K562 (cell line): ENCODE data around the gene BARD1. TPM values are rescaled to one million over a fixed set of nuclear protein-coding genes. Genes with fewer than 3 reads are reported as not detected.

Source experiments
- ATAC-seq: fragments of 200-7000 bp; cut with Tn5 transposase; 3 replicates; pipeline ENCODE4 v1.9.1; 2020; ENCODE audit warnings: moderate library complexity
- BruUV-seq: library from RNA; stranded (reverse); fragments of 400-500 nt; replicated peaks from 2 replicates; lab custom pipeline; 2021; lab: Mats Ljungman, UMichigan
- CTCF ChIA-PET: fragments of 300-600 bp; formaldehyde crosslinking; extraction: SDS; loops from one replicate; lab custom pipeline; 2021; ENCODE audit warnings: low intra/inter-chr PET ratio; lab: Yijun Ruan, JAX
- POLR2A ChIA-PET: fragments of 300-600, 350-650 bp; sonication (Branson Sonifier 250); formaldehyde crosslinking; extraction: SDS; loops from one replicate; lab custom pipeline; 2021; ENCODE audit warnings: antibody characterized with exemption, inconsistent platforms; lab: Yijun Ruan, JAX
- DNase-seq, 4 experiments: peaks; one replicate each; pipeline versions ENCODE4 v3.0.0 to v3.0.0-alpha.2; 2011 to 2018; ENCODE audit warnings: low spot score in 3 of 4, mixed read lengths in 3 of 4; ENCODE audit errors: extremely low read depth in 1 of 4
- FAIRE-seq: peaks from 2 replicates; lab custom pipeline; 2011; peaks lifted over from hg19 to GRCh38; lab: Jason Lieb, UNC
- H2AFZ ChIP-seq: 2 replicates; pipeline ENCODE4 v1.6.0; 2011; ENCODE audit warnings: low read depth, low read length, control low read depth, inconsistent platforms
- H3K27ac ChIP-seq: fragments of 200-600 bp; 3 replicates; pipeline ENCODE4 v1.8.0; 2011; ENCODE audit warnings: low read depth, mild to moderate bottlenecking, control low read depth, inconsistent platforms, low read length, moderate library complexity, mixed read lengths; ENCODE audit errors: extremely low read depth
- H3K27me3 ChIP-seq, 2 experiments: fragments of 300-600 bp in 1 of 2; 2 replicates in 1 of 2; 3 replicates in 1 of 2; pipeline versions ENCODE4 v1.6.0 to v1.8.0; 2011; ENCODE audit warnings: inconsistent platforms in 2 of 2, low read length in 2 of 2, mild to moderate bottlenecking in 1 of 2, mixed read lengths in 1 of 2, moderate library complexity in 1 of 2; ENCODE audit not compliant: control insufficient read depth in 2 of 2, insufficient read depth in 2 of 2
- H3K36me3 ChIP-seq: fragments of 300-600 bp; 3 replicates; pipeline ENCODE4 v1.8.0; 2011; ENCODE audit warnings: mild to moderate bottlenecking, low read length, inconsistent platforms; ENCODE audit not compliant: control insufficient read depth, insufficient read depth
- H3K4me1 ChIP-seq, 2 experiments: fragments of 200-600 bp in 1 of 2; replicated peaks in 1 of 2; 2 replicates in 1 of 2; 3 replicates in 1 of 2; pipeline versions ENCODE4 v1.5.1 to v1.8.0; 2011; ENCODE audit warnings: inconsistent platforms in 2 of 2, low read length in 2 of 2, mild to moderate bottlenecking in 1 of 2, mixed read lengths in 1 of 2, moderate library complexity in 1 of 2; ENCODE audit not compliant: control insufficient read depth in 2 of 2, insufficient read depth in 2 of 2
- H3K4me2 ChIP-seq: 2 replicates; pipeline ENCODE4 v1.6.1; 2011; ENCODE audit warnings: low read length, control low read depth, inconsistent platforms, mixed read lengths; ENCODE audit not compliant: insufficient read depth
- H3K4me3 ChIP-seq: fragments of 200-600 bp; sonication (generic), shearing (Covaris generic); 2 replicates; pipeline ENCODE4 v1.5.1; 2016; ENCODE audit warnings: control low read depth, inconsistent platforms
- H3K79me2 ChIP-seq: fragments of 200-600 bp; 3 replicates; pipeline ENCODE4 v1.8.0; 2011; ENCODE audit warnings: low read length, inconsistent platforms; ENCODE audit not compliant: control insufficient read depth, insufficient read depth
- H3K9ac ChIP-seq, 2 experiments: 2 replicates each; pipeline versions ENCODE4 v1.6.0 to v1.6.1; 2011; ENCODE audit warnings: low read depth in 2 of 2, low read length in 2 of 2, control low read depth in 1 of 2, inconsistent platforms in 1 of 2, mild to moderate bottlenecking in 1 of 2, mixed read lengths in 1 of 2; ENCODE audit not compliant: insufficient read depth in 1 of 2
- H3K9me1 ChIP-seq: one replicate; pipeline ENCODE4 v1.6.0; 2011; ENCODE audit warnings: inconsistent platforms, mild to moderate bottlenecking, low read length, moderate library complexity; ENCODE audit not compliant: control insufficient read depth, insufficient read depth
- H3K9me3 ChIP-seq: replicated peaks from 2 replicates; pipeline ENCODE4 v1.5.1; 2011; ENCODE audit warnings: low read depth, low read length, inconsistent platforms; ENCODE audit not compliant: control insufficient read depth, insufficient read depth
- H4K20me1 ChIP-seq: replicated peaks from 2 replicates; pipeline ENCODE4 v1.6.1; 2011; ENCODE audit warnings: low read length, inconsistent platforms, mixed read lengths; ENCODE audit not compliant: control insufficient read depth, insufficient read depth
- RAD21 ChIP-seq, 2 experiments: fragments of 250-450 bp in 1 of 2; fragments of 450-650 bp in 1 of 2; sonication (Bioruptor Pico) in 1 of 2; formaldehyde crosslinking in 1 of 2; IDR thresholded peaks in 1 of 2; conservative IDR thresholded peaks in 1 of 2; 2 replicates each; pipeline versions ENCODE4 v1.4.0 to v1.8.0; 2020 to 2022; ENCODE audit warnings: mild to moderate bottlenecking in 2 of 2, moderate library complexity in 1 of 2
- SP1 ChIP-seq: sonication (generic); formaldehyde crosslinking; IDR thresholded peaks from 2 replicates; pipeline ENCODE4 v1.8.1; 2022; ENCODE audit warnings: mild to moderate bottlenecking, missing genetic modification reagents
- SPI1 ChIP-seq: IDR thresholded peaks from 2 replicates; pipeline ENCODE4 v1.6.1; 2011; ENCODE audit warnings: low read depth, low read length, control low read depth, borderline replicate concordance
- STAT5B ChIP-seq: fragments of 250-450 bp; sonication (Bioruptor Pico); IDR thresholded peaks from 2 replicates; pipeline ENCODE4 v1.8.0; 2021; ENCODE audit warnings: mild to moderate bottlenecking, inconsistent platforms
- ZNF561 ChIP-seq: fragments of 450-650 bp; formaldehyde crosslinking; conservative IDR thresholded peaks from 2 replicates; pipeline ENCODE4 v1.4.0; 2020; ENCODE audit warnings: mild to moderate bottlenecking, moderate library complexity
- WGBS: fragments of 100-300 bp; shearing (Covaris generic); methylation state at CpG from one replicate; pipeline ENCODE4 v1.1.6; 2016; ENCODE audit warnings: low coverage, mixed read lengths; ENCODE audit not compliant: insufficient coverage; ENCODE audit errors: missing lambda C conversion rate; 5-methylcytosine and 5-hydroxymethylcytosine counted together
- in situ Hi-C: fragments of 300-500 bp; cut with MboI; formaldehyde crosslinking; loops from 4 replicates; pipeline ENCODE4 v1.15.0; 2018; ENCODE audit warnings: inconsistent platforms, mixed read lengths
- intact Hi-C: fragments of 100-400 bp; cut with micrococcal nuclease; formaldehyde crosslinking; loops from 2 replicates; pipeline ENCODE4 v1.14.2; 2022
- polyA plus RNA-seq, 8 experiments: library from polyadenylated mRNA; depleted of rRNA in 4 of 8; stranded (reverse) in 5 of 8; unstranded in 3 of 8; fragments of >200 nt; fragmentation: Nextera tagmentation in 2 of 8; fragmentation: Illumina TruSeq in 1 of 8; extraction: Ambion mirVana in 2 of 8; extraction: Trizol in 1 of 8; gene quantifications; 2 replicates each; pipeline versions ENCODE4 v1.2.1 to v1.2.3, GENCODE V29; 2011 to 2014; ENCODE audit warnings: inconsistent platforms in 1 of 8, missing spikeins in 1 of 8
- total RNA-seq, 7 experiments: library from RNA; depleted of rRNA in 6 of 7; stranded (reverse); fragments of >200 nt in 6 of 7; fragmentation: Illumina TruSeq in 2 of 7; extraction: Trizol in 2 of 7; gene quantifications; 2 replicates each; pipeline versions ENCODE4 v1.2.1 to v1.2.3, GENCODE V29; 2011 to 2021; ENCODE audit warnings: low replicate concordance in 1 of 7
- TF ChIP-seq, protein P1 (sequence below): IDR thresholded peaks from 3 replicates; pipeline ENCODE4 v1.6.1; 2011; ENCODE audit warnings: borderline replicate concordance, mild to moderate bottlenecking; ENCODE audit not compliant: insufficient read length, insufficient read depth
- TF ChIP-seq, protein P2 (sequence below): fragments of 250-450 bp; sonication (Bioruptor Pico); IDR thresholded peaks from 2 replicates; pipeline ENCODE4 v1.4.0; 2020
- TF ChIP-seq, protein P3 (sequence below): sonication (generic); formaldehyde crosslinking; IDR thresholded peaks from 2 replicates; pipeline ENCODE4 v1.8.1; 2023; ENCODE audit warnings: mild to moderate bottlenecking, missing genetic modification reagents
- TF ChIP-seq, protein P4 (sequence below), 3 experiments: IDR thresholded peaks in 2 of 3; conservative IDR thresholded peaks in 1 of 3; 2 replicates each; pipeline ENCODE4 v1.5.1; 2011 to 2012; ENCODE audit warnings: low read length in 3 of 3, mild to moderate bottlenecking in 3 of 3, control low read depth in 2 of 3, improper control_type of control experiment in 1 of 3, inconsistent platforms in 1 of 3, low read depth in 1 of 3, mixed read lengths in 1 of 3, moderate library complexity in 1 of 3; ENCODE audit not compliant: insufficient read depth in 2 of 3

The BARD1 gene
- total and polyA plus RNA-seq, 9 of the 15 experiments (the other 6 are each of a cell fraction or from before 2014, with no cell fraction given), result 6.3 to 18.9 (median 11.3) TPM

DNA sequence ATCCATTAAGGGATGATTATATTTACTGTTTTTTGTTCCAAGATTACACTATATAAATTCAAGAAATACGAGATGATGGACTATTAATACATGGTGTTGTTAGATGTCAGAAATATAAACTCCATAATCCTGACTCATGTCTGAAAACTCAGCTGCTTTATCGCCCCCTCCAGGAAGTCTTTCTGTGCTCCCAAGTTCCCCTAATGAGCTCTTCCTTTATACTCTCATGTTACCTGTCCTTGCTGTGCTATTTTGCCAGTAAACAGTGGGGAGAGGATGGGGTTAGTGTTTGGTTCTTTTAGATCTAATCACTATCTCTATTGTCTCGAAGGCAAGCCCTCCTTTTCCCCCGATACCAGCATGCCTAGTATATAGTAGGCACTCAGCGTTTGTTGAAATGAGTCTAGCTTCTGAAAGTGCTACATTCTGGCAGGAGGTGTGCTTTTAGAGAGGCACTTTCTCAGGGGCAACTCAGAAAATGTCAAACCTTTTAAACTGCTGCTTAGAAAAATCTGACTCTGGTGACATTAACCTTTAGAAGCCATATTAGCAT lies 21.4 kb upstream of the BARD1 start:
- POLR2A ChIA-PET, result no interaction called here
- no peaks in the 10 kb centered on the region for H3K79me2 ChIP-seq
- no TSS peak for BruUV-seq
- H3K9me3 ChIP-seq, result no peaks in the 10 kb centered on the region
- in situ Hi-C loops, result no loop called here
- intact Hi-C loops, result no loop called here
- WGBS, result 3% methylated on average over 3 of the region's 5 CpGs
- DNase-seq (peak in 2 of 4 experiments; percentile 6 to 27), FAIRE-seq (no peak), ATAC-seq (peak; percentile 81)
- H3K9ac ChIP-seq, result no peak overlapping the region
- H3K4me2 ChIP-seq, result no peak overlapping the region
- H3K9me1 ChIP-seq, result no peaks in the 10 kb centered on the region
- H3K4me3 ChIP-seq, result no peak overlapping the region
- H4K20me1 ChIP-seq, result no peaks in the 10 kb centered on the region
- H3K4me1 ChIP-seq, result no peaks in the 10 kb centered on the region
- CTCF ChIA-PET, result no interaction called here
- H3K27ac ChIP-seq, result no peak overlapping the region
- H3K36me3 ChIP-seq, result no peaks in the 10 kb centered on the region
- peak overlapping the region; percentile 32; the same call in 1 of the 2 replicates for H2AFZ ChIP-seq
- no peaks in the 10 kb centered on the region; a peak in 1 of 5 replicates for H3K27me3 ChIP-seq
- no peak for TF ChIP-seq ZNF561 (CRISPR knock-in tag)
- TF ChIP-seq RAD21 (CRISPR knock-in tag; conservative IDR thresholded peaks at IDR 0.05 in 1 of 2, IDR thresholded peaks at IDR 0.05 in 1 of 2), result peak; percentile 13 to 49; a peak in 3 of 4 replicates
- TF ChIP-seq, protein P1, sequence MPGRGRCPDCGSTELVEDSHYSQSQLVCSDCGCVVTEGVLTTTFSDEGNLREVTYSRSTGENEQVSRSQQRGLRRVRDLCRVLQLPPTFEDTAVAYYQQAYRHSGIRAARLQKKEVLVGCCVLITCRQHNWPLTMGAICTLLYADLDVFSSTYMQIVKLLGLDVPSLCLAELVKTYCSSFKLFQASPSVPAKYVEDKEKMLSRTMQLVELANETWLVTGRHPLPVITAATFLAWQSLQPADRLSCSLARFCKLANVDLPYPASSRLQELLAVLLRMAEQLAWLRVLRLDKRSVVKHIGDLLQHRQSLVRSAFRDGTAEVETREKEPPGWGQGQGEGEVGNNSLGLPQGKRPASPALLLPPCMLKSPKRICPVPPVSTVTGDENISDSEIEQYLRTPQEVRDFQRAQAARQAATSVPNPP, result no peak
- no peak for TF ChIP-seq SP1
- TF ChIP-seq, protein P2, sequence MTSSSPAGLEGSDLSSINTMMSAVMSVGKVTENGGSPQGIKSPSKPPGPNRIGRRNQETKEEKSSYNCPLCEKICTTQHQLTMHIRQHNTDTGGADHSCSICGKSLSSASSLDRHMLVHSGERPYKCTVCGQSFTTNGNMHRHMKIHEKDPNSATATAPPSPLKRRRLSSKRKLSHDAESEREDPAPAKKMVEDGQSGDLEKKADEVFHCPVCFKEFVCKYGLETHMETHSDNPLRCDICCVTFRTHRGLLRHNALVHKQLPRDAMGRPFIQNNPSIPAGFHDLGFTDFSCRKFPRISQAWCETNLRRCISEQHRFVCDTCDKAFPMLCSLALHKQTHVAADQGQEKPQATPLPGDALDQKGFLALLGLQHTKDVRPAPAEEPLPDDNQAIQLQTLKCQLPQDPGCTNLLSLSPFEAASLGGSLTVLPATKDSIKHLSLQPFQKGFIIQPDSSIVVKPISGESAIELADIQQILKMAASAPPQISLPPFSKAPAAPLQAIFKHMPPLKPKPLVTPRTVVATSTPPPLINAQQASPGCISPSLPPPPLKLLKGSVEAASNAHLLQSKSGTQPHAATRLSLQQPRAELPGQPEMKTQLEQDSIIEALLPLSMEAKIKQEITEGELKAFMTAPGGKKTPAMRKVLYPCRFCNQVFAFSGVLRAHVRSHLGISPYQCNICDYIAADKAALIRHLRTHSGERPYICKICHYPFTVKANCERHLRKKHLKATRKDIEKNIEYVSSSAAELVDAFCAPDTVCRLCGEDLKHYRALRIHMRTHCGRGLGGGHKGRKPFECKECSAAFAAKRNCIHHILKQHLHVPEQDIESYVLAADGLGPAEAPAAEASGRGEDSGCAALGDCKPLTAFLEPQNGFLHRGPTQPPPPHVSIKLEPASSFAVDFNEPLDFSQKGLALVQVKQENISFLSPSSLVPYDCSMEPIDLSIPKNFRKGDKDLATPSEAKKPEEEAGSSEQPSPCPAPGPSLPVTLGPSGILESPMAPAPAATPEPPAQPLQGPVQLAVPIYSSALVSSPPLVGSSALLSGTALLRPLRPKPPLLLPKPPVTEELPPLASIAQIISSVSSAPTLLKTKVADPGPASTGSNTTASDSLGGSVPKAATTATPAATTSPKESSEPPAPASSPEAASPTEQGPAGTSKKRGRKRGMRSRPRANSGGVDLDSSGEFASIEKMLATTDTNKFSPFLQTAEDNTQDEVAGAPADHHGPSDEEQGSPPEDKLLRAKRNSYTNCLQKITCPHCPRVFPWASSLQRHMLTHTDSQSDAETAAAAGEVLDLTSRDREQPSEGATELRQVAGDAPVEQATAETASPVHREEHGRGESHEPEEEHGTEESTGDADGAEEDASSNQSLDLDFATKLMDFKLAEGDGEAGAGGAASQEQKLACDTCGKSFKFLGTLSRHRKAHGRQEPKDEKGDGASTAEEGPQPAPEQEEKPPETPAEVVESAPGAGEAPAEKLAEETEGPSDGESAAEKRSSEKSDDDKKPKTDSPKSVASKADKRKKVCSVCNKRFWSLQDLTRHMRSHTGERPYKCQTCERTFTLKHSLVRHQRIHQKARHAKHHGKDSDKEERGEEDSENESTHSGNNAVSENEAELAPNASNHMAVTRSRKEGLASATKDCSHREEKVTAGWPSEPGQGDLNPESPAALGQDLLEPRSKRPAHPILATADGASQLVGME, result no peak
- TF ChIP-seq, protein P3, sequence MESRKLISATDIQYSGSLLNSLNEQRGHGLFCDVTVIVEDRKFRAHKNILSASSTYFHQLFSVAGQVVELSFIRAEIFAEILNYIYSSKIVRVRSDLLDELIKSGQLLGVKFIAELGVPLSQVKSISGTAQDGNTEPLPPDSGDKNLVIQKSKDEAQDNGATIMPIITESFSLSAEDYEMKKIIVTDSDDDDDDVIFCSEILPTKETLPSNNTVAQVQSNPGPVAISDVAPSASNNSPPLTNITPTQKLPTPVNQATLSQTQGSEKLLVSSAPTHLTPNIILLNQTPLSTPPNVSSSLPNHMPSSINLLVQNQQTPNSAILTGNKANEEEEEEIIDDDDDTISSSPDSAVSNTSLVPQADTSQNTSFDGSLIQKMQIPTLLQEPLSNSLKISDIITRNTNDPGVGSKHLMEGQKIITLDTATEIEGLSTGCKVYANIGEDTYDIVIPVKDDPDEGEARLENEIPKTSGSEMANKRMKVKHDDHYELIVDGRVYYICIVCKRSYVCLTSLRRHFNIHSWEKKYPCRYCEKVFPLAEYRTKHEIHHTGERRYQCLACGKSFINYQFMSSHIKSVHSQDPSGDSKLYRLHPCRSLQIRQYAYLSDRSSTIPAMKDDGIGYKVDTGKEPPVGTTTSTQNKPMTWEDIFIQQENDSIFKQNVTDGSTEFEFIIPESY (CRISPR knock-in tag), result no peak
- no peak for TF ChIP-seq STAT5B (CRISPR knock-in tag)
- no peak for TF ChIP-seq SPI1
- TF ChIP-seq, protein P4, sequence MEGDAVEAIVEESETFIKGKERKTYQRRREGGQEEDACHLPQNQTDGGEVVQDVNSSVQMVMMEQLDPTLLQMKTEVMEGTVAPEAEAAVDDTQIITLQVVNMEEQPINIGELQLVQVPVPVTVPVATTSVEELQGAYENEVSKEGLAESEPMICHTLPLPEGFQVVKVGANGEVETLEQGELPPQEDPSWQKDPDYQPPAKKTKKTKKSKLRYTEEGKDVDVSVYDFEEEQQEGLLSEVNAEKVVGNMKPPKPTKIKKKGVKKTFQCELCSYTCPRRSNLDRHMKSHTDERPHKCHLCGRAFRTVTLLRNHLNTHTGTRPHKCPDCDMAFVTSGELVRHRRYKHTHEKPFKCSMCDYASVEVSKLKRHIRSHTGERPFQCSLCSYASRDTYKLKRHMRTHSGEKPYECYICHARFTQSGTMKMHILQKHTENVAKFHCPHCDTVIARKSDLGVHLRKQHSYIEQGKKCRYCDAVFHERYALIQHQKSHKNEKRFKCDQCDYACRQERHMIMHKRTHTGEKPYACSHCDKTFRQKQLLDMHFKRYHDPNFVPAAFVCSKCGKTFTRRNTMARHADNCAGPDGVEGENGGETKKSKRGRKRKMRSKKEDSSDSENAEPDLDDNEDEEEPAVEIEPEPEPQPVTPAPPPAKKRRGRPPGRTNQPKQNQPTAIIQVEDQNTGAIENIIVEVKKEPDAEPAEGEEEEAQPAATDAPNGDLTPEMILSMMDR (IDR thresholded peaks at IDR 0.05 in 2 of 3, conservative IDR thresholded peaks at IDR 0.05 in 1 of 3; ENCODE audit: insufficient read depth in 2 of 3, low read depth in 1 of 3, low read length in 3 of 3), result peak; percentile 13 to 54 (median 39); a peak in 2 of 6 replicates
